Measurements from ENCODE around the gene KRT16.
"Not testable (repeated sequence)": the region's sequence is repeated elsewhere in the genome, so short reads cannot be mapped to it uniquely, and the experiment has no call there.

KRT16 gene

DNA sequence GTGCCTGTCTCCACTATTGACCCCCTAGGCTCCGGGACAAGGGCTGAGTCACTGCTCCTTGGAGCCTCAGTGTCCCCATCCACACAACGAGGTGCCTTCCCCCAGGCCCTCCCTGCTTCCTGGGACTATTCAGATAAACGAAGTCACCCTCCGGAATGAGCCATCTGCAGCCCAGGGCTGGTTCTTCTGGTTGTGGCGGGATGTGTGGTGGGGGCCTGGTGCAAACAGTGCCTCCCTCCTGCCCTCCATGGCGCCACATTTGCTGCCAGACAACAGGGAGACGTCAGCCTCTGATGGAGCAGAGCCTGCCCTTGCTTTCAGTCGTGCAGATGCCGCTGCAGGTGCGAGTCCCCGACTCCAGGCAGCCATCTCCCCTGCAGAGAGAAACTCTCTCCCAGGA, 5.1 kb upstream of the KRT16 start:
- Histone ChIP-seq H3K4me1 (ENCODE audit: control extremely low read depth in 1 of 4, control insufficient read depth in 4 of 4, insufficient read depth in 4 of 4, low read length in 3 of 4) (no peaks in the 10 kb centered on the region), H3K27ac (ENCODE audit: insufficient read depth in 1 of 2, low read depth in 1 of 2, low read length in 2 of 2, poor library complexity in 1 of 2, severe bottlenecking in 2 of 2) (no peak overlapping the region), H3K36me3 (ENCODE audit: control insufficient read depth in 4 of 4, insufficient read depth in 4 of 4, low read length in 3 of 4) (no peaks in the 10 kb centered on the region), H3K27me3 (replicated peaks in 2 of 5; ENCODE audit: control insufficient read depth in 4 of 5, insufficient read depth in 5 of 5, low read length in 4 of 5) (peaks cover 0 to 3% (median 0%) of the 10 kb centered on the region in 5 experiments), H3K9me3 (ENCODE audit: control extremely low read depth in 1 of 5, control insufficient read depth in 4 of 5, insufficient read depth in 2 of 5, low read depth in 1 of 5, low read length in 4 of 5) (no peaks in the 10 kb centered on the region), H3K4me3 (ENCODE audit: control insufficient read depth in 1 of 7, extremely low read depth in 1 of 7, insufficient read depth in 4 of 7, low read depth in 2 of 7, low read length in 6 of 7) (no peak overlapping the region)
- ChIA-PET POLR2A (no interaction called here), CTCF (no interaction called here)
- 92% methylated on average over 11 of the region's 11 CpGs for WGBS (ENCODE audit: insufficient coverage)
- DNase-seq = no peak

DNA sequence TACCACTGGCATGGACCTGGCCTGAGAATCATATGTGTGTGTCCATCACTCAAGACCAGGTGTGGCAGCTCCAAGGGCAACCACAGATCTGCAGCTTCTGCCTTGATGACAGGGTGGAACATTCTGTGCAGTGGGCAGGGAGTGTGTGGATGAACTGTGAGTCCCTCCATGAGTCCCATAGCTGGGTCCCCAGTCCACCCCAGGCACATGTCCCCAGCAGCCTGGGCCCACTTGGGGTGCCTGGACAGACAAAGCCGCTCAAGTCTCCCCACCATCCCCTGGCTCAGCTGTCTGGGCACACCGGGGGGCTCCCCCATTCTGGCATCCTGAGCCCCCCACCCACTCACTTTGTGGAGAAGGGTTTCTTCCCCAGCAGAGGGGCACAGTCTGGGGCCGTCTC, 4.6 kb upstream of the KRT16 start:
- ChIA-PET CTCF (interaction anchor here (1.2 kb wide), 1 partner anchor 39 kb away, joined by 3 read pairs; no protein-coding TSS in a partner anchor), POLR2A (no interaction called here)
- Histone ChIP-seq H3K27me3 (replicated peaks in 2 of 5; ENCODE audit: control insufficient read depth in 4 of 5, insufficient read depth in 5 of 5, low read length in 4 of 5) (peaks cover 0 to 3% (median 0%) of the 10 kb centered on the region in 5 experiments), H3K36me3 (ENCODE audit: control insufficient read depth in 4 of 4, insufficient read depth in 4 of 4, low read length in 3 of 4) (no peaks in the 10 kb centered on the region), H3K4me3 (ENCODE audit: control insufficient read depth in 1 of 7, extremely low read depth in 1 of 7, insufficient read depth in 4 of 7, low read depth in 2 of 7, low read length in 6 of 7) (no peak overlapping the region), H3K4me1 (ENCODE audit: control extremely low read depth in 1 of 4, control insufficient read depth in 4 of 4, insufficient read depth in 4 of 4, low read length in 3 of 4) (no peaks in the 10 kb centered on the region), H3K27ac (ENCODE audit: insufficient read depth in 1 of 2, low read depth in 1 of 2, low read length in 2 of 2, poor library complexity in 1 of 2, severe bottlenecking in 2 of 2) (no peak overlapping the region), H3K9me3 (ENCODE audit: control extremely low read depth in 1 of 5, control insufficient read depth in 4 of 5, insufficient read depth in 2 of 5, low read depth in 1 of 5, low read length in 4 of 5) (no peaks in the 10 kb centered on the region)
- WGBS (ENCODE audit: insufficient coverage) = 95% methylated on average over 3 of the region's 3 CpGs
- DNase-seq = no peak

DNA sequence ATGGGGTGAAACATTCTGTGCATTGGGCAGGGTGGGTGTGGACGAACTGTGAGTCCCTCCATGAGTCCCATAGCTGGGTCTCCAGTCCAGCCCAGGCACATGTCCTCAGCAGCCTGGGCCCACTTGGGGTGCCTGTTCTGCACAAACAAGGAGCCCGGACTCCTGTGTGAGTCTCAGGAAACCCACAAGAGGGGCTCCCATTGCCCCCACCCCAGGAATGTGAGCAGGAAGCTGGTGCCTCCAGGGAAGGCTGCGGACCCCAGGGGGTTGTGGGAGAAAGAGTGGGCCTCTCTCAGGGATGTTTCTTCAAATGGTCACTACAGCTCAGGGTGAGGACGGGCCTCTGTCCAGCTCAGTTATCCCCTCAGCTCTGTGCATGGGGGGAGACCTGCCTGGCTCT, 3.9 kb upstream of the KRT16 start:
- H3K4me1 ChIP-seq (ENCODE audit: control extremely low read depth in 1 of 4, control insufficient read depth in 4 of 4, insufficient read depth in 4 of 4, low read length in 3 of 4); H3K36me3 ChIP-seq (ENCODE audit: control insufficient read depth in 4 of 4, insufficient read depth in 4 of 4, low read length in 3 of 4); H3K27ac ChIP-seq (ENCODE audit: insufficient read depth in 1 of 2, low read depth in 1 of 2, low read length in 2 of 2, poor library complexity in 1 of 2, severe bottlenecking in 2 of 2); POLR2A ChIA-PET; H3K9me3 ChIP-seq (ENCODE audit: control extremely low read depth in 1 of 5, control insufficient read depth in 4 of 5, insufficient read depth in 2 of 5, low read depth in 1 of 5, low read length in 4 of 5); DNase-seq; H3K4me3 ChIP-seq (ENCODE audit: control insufficient read depth in 1 of 7, extremely low read depth in 1 of 7, insufficient read depth in 4 of 7, low read depth in 2 of 7, low read length in 6 of 7); H3K27me3 ChIP-seq (replicated peaks in 2 of 5; ENCODE audit: control insufficient read depth in 4 of 5, insufficient read depth in 5 of 5, low read length in 4 of 5): not testable (repeated sequence)
- 100% methylated on average over 3 of the region's 4 CpGs for WGBS (ENCODE audit: insufficient coverage)
- CTCF ChIA-PET = interaction anchor here (1.2 kb wide), 1 partner anchor 38 kb away, joined by 3 read pairs; no protein-coding TSS in a partner anchor

DNA sequence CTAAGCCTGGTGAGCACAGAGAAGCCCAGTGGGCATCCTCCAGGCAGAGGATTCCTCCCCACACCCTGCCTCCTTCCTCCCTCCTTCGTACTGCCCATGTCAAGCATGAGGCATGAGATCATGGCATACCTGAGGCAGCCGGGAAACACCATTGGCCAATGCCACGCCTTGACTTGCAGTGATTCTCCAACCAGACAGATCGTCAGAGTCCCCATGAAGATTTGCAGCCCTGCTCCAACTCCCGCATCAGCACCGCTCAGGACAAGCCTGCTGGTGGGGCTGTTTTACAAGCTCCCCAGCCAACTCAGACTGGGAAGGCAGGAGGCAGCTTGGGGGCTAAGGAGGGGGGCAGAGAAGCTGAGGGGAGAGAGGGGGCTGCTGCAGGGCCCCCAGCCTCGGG, 2.9 kb upstream of the KRT16 start:
- Histone ChIP-seq H3K9me3 (ENCODE audit: control extremely low read depth in 1 of 5, control insufficient read depth in 4 of 5, insufficient read depth in 2 of 5, low read depth in 1 of 5, low read length in 4 of 5) (no peaks in the 10 kb centered on the region), H3K4me3 (ENCODE audit: control insufficient read depth in 1 of 7, extremely low read depth in 1 of 7, insufficient read depth in 4 of 7, low read depth in 2 of 7, low read length in 6 of 7) (no peak overlapping the region), H3K4me1 (ENCODE audit: control extremely low read depth in 1 of 4, control insufficient read depth in 4 of 4, insufficient read depth in 4 of 4, low read length in 3 of 4) (no peaks in the 10 kb centered on the region), H3K27ac (ENCODE audit: insufficient read depth in 1 of 2, low read depth in 1 of 2, low read length in 2 of 2, poor library complexity in 1 of 2, severe bottlenecking in 2 of 2) (no peak overlapping the region), H3K36me3 (ENCODE audit: control insufficient read depth in 4 of 4, insufficient read depth in 4 of 4, low read length in 3 of 4) (no peaks in the 10 kb centered on the region), H3K27me3 (replicated peaks in 2 of 5; ENCODE audit: control insufficient read depth in 4 of 5, insufficient read depth in 5 of 5, low read length in 4 of 5) (peaks cover 0 to 6% (median 0%) of the 10 kb centered on the region in 5 experiments)
- CTCF ChIA-PET = no interaction called here
- WGBS (ENCODE audit: insufficient coverage) = 69% methylated on average over 4 of the region's 7 CpGs
- POLR2A ChIA-PET = no interaction called here
- no peak for DNase-seq

DNA sequence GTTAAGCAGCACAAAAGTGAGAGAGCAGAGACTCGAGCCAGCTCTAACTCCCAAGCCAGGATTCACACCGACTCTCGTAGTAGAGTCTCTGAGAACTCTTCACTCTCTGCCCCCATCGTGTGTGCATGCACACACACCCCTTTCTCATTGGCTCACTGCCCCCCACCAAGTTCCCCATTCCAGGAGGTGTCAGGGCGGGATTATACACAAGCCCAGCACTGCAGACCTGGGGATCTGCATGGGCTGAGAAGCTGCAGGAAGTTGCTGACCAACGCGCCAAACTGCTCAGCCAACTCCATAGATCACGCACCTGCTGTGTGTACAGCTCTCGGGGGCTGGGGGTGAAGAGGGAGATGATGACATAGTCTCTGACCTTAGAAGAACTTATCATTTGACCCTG, 2.2 kb upstream of the KRT16 start:
- peak in 2 of 3 donors; percentile 28 to 38 for DNase-seq
- POLR2A ChIA-PET; H3K9me3 ChIP-seq (ENCODE audit: control extremely low read depth in 1 of 5, control insufficient read depth in 4 of 5, insufficient read depth in 2 of 5, low read depth in 1 of 5, low read length in 4 of 5); H3K4me3 ChIP-seq (ENCODE audit: control insufficient read depth in 1 of 7, extremely low read depth in 1 of 7, insufficient read depth in 4 of 7, low read depth in 2 of 7, low read length in 6 of 7); H3K4me1 ChIP-seq (ENCODE audit: control extremely low read depth in 1 of 4, control insufficient read depth in 4 of 4, insufficient read depth in 4 of 4, low read length in 3 of 4); H3K27me3 ChIP-seq (replicated peaks in 2 of 5; ENCODE audit: control insufficient read depth in 4 of 5, insufficient read depth in 5 of 5, low read length in 4 of 5); H3K27ac ChIP-seq (ENCODE audit: insufficient read depth in 1 of 2, low read depth in 1 of 2, low read length in 2 of 2, poor library complexity in 1 of 2, severe bottlenecking in 2 of 2); CTCF ChIA-PET; H3K36me3 ChIP-seq (ENCODE audit: control insufficient read depth in 4 of 4, insufficient read depth in 4 of 4, low read length in 3 of 4): not testable (repeated sequence)
- WGBS (ENCODE audit: insufficient coverage) = 56% methylated on average over 5 of the region's 9 CpGs

DNA sequence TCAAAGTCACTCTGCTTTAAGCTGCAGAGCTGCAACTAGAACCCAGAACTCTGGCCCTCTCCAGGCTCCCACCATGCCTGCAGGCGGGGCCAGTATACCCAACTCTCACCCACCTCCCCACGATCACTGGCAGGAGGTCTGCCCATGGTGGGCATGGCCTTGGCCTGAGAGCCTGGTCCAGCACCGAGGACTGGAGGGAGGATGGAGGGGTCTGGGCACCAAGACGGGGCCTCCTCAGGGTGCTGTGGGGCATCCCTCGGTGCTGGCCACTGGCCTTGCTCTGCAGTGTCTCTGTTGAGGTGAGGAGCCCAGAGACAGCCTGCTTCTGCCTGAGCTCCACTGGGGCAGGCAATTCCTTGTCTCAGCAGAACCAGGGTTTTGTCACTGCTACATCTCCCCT, 1.5 kb upstream of the KRT16 start:
- Histone ChIP-seq H3K27me3 (replicated peaks in 2 of 5; ENCODE audit: control insufficient read depth in 4 of 5, insufficient read depth in 5 of 5, low read length in 4 of 5) (peaks cover 0 to 6% (median 3%) of the 10 kb centered on the region in 5 experiments), H3K9me3 (ENCODE audit: control extremely low read depth in 1 of 5, control insufficient read depth in 4 of 5, insufficient read depth in 2 of 5, low read depth in 1 of 5, low read length in 4 of 5) (no peaks in the 10 kb centered on the region), H3K4me3 (ENCODE audit: control insufficient read depth in 1 of 7, extremely low read depth in 1 of 7, insufficient read depth in 4 of 7, low read depth in 2 of 7, low read length in 6 of 7) (no peak overlapping the region), H3K4me1 (ENCODE audit: control extremely low read depth in 1 of 4, control insufficient read depth in 4 of 4, insufficient read depth in 4 of 4, low read length in 3 of 4) (no peaks in the 10 kb centered on the region), H3K27ac (ENCODE audit: insufficient read depth in 1 of 2, low read depth in 1 of 2, low read length in 2 of 2, poor library complexity in 1 of 2, severe bottlenecking in 2 of 2) (no peak overlapping the region), H3K36me3 (ENCODE audit: control insufficient read depth in 4 of 4, insufficient read depth in 4 of 4, low read length in 3 of 4) (no peaks in the 10 kb centered on the region)
- no peak for DNase-seq
- POLR2A ChIA-PET = no interaction called here
- 97% methylated on average over 3 of the region's 5 CpGs for WGBS (ENCODE audit: insufficient coverage)
- CTCF ChIA-PET = no interaction called here

DNA sequence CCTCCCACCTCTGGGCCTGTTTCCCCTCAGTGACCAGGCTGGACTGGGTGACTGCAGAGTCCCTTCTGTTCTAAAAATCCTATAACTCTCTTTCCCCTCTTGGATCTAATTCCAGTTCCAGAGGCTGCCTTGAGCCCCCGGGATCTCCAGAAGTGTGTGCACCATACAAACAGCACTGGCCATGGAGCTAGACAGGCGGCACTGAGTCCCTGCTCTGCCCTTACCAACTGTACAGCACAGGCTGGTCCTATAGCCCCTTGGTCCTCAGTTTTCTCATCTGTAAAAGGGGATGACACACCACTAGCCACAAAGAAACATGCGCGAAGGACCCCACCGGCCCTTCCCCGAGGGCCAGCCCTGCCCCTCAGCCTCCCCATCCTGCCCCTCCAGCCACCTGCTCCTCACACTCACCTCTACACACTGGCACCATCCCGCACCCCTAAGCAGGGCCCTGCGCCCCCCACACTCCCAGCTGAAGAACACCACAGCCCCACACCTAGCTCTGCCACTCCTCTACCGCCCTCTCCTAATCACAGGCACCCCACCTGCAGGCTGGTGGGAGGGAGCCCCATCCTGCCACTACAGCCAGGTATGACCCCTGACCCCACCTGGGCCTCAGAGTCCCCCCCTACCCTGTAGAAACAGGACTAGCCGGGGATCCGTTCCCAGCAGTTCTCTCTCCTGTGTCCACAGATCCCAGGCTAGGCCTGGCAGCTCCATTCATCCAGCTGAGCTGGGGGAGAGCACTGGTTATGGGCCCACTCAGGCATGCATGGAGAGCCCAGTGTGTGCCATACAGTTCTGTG, 913 bp upstream of the KRT16 start:
- Histone ChIP-seq H3K9me3 (ENCODE audit: control extremely low read depth in 1 of 5, control insufficient read depth in 4 of 5, insufficient read depth in 2 of 5, low read depth in 1 of 5, low read length in 4 of 5) (no peaks in the 10 kb centered on the region), H3K27me3 (replicated peaks in 2 of 5; ENCODE audit: control insufficient read depth in 4 of 5, insufficient read depth in 5 of 5, low read length in 4 of 5) (peaks cover 0 to 6% (median 3%) of the 10 kb centered on the region in 5 experiments), H3K4me3 (ENCODE audit: control insufficient read depth in 1 of 7, extremely low read depth in 1 of 7, insufficient read depth in 4 of 7, low read depth in 2 of 7, low read length in 6 of 7) (no peak overlapping the region), H3K36me3 (ENCODE audit: control insufficient read depth in 4 of 4, insufficient read depth in 4 of 4, low read length in 3 of 4) (no peaks in the 10 kb centered on the region), H3K27ac (ENCODE audit: insufficient read depth in 1 of 2, low read depth in 1 of 2, low read length in 2 of 2, poor library complexity in 1 of 2, severe bottlenecking in 2 of 2) (no peak overlapping the region), H3K4me1 (ENCODE audit: control extremely low read depth in 1 of 4, control insufficient read depth in 4 of 4, insufficient read depth in 4 of 4, low read length in 3 of 4) (no peaks in the 10 kb centered on the region)
- CTCF ChIA-PET = no interaction called here
- 95% methylated on average over 7 of the region's 11 CpGs for WGBS (ENCODE audit: insufficient coverage)
- DNase-seq = no peak
- POLR2A ChIA-PET = no interaction called here
